T-helper 2 cell treated with Interferon-gamma antibody and Interleukin-4, amounts not matched to agents 5 μg/mL and 100 μg/mL, for 36 hours (primary cell): Measurements from ENCODE around the gene PPP1R7.

Experiments
- DNase-seq: peaks from one replicate; pipeline ENCODE4 v3.0.0; 2021; ENCODE audit warnings: low spot score
- H3K27ac Mint-ChIP-seq: one replicate; pipeline ENCODE4 v1.8.0; 2021; ENCODE audit warnings: mild to moderate bottlenecking, mixed read lengths
- H3K27me3 Mint-ChIP-seq: one replicate; pipeline ENCODE4 v1.8.0; 2021; ENCODE audit warnings: low read depth, mixed read lengths
- H3K36me3 Mint-ChIP-seq: one replicate; pipeline ENCODE4 v1.8.0; 2021; ENCODE audit warnings: low read depth, mixed read lengths
- H3K4me1 Mint-ChIP-seq: one replicate; pipeline ENCODE4 v1.8.0; 2021; ENCODE audit warnings: low read depth, mixed read lengths
- H3K4me3 Mint-ChIP-seq: one replicate; pipeline ENCODE4 v1.8.0; 2022; ENCODE audit warnings: mild to moderate bottlenecking, moderate library complexity, mixed read lengths
- H3K9me3 Mint-ChIP-seq: one replicate; pipeline ENCODE4 v1.8.0; 2021; ENCODE audit warnings: mixed read lengths

Gene PPP1R7

GRCh38 chr2:241182531-241183133 lies 32.4 kb downstream of the PPP1R7 start:
- DNase-seq: no peak
- no peak overlapping the region for H3K27ac Mint-ChIP-seq
- peaks cover 15% of the 10 kb centered on the region for H3K36me3 Mint-ChIP-seq
- peaks cover 4% of the 10 kb centered on the region for H3K4me1 Mint-ChIP-seq
- H3K9me3 Mint-ChIP-seq: no peaks in the 10 kb centered on the region
- no peak overlapping the region for H3K4me3 Mint-ChIP-seq
- no peaks in the 10 kb centered on the region for H3K27me3 Mint-ChIP-seq

GRCh38 chr2:241183221-241183620 lies 33.0 kb downstream of the PPP1R7 start:
- Mint-ChIP-seq H3K27ac (no peak overlapping the region), H3K9me3 (no peaks in the 10 kb centered on the region), H3K4me3 (no peak overlapping the region), H3K27me3 (no peaks in the 10 kb centered on the region), H3K36me3 (peaks cover 11% of the 10 kb centered on the region), H3K4me1 (peaks cover 4% of the 10 kb centered on the region)
- DNase-seq: no peak

- Mint-ChIP-seq H3K27me3 (no peaks in the 10 kb centered on the region), H3K4me3 (no peak overlapping the region), H3K9me3 (no peaks in the 10 kb centered on the region), H3K27ac (no peak overlapping the region), H3K36me3 (no peaks in the 10 kb centered on the region), H3K4me1 (no peaks in the 10 kb centered on the region)
- DNase-seq: no peak
Measured at GRCh38 chr2:241184901-241185300, 34.6 kb downstream of the PPP1R7 start.

GRCh38 chr2:241185961-241186360 lies 35.7 kb downstream of the PPP1R7 start:
- no peak overlapping the region for H3K27ac Mint-ChIP-seq
- H3K4me3 Mint-ChIP-seq: no peak overlapping the region
- no peaks in the 10 kb centered on the region for H3K9me3 Mint-ChIP-seq
- no peaks in the 10 kb centered on the region for H3K36me3 Mint-ChIP-seq
- no peaks in the 10 kb centered on the region for H3K27me3 Mint-ChIP-seq
- DNase-seq: no peak
- H3K4me1 Mint-ChIP-seq: no peaks in the 10 kb centered on the region

GRCh38 chr2:241187101-241187917 lies 37.0 kb downstream of the PPP1R7 start:
- H3K27ac Mint-ChIP-seq: no peak overlapping the region

GRCh38 chr2:241187918-241188234 lies 37.6 kb downstream of the PPP1R7 start:
- no peaks in the 10 kb centered on the region for H3K4me1 Mint-ChIP-seq
- H3K36me3 Mint-ChIP-seq: no peaks in the 10 kb centered on the region
- no peaks in the 10 kb centered on the region for H3K9me3 Mint-ChIP-seq
- no peaks in the 10 kb centered on the region for H3K27me3 Mint-ChIP-seq
- DNase-seq: no peak
- no peak overlapping the region for H3K4me3 Mint-ChIP-seq
- H3K27ac Mint-ChIP-seq: no peak overlapping the region

More at GRCh38 chr2:241187101-241187917, 37.0 kb downstream of the PPP1R7 start:
- Mint-ChIP-seq H3K36me3 (no peaks in the 10 kb centered on the region), H3K27me3 (no peaks in the 10 kb centered on the region), H3K4me3 (no peak overlapping the region), H3K9me3 (no peaks in the 10 kb centered on the region), H3K4me1 (no peaks in the 10 kb centered on the region)
- no peak for DNase-seq

- no peak within 1 kb of the TSS for H3K27ac Mint-ChIP-seq
- no peaks in the 10 kb centered on the region for H3K4me1 Mint-ChIP-seq
- no peak within 1 kb of the TSS for H3K4me3 Mint-ChIP-seq
- H3K9me3 Mint-ChIP-seq: no peaks in the 10 kb centered on the region
- DNase-seq: no peak
- no peaks in the 10 kb centered on the region for H3K27me3 Mint-ChIP-seq
- no peaks in the 10 kb centered on the region for H3K36me3 Mint-ChIP-seq
Measured at GRCh38 chr2:241188361-241189092, 38.3 kb downstream of the PPP1R7 start, which contains the start of gene ANO7. Gene ANO7 (plus strand): TSS chr2:241188677. CDS start chr2:241190064, 1,387 bp downstream.

- H3K27me3 Mint-ChIP-seq: no peaks in the 10 kb centered on the region
- no peaks in the 10 kb centered on the region for H3K36me3 Mint-ChIP-seq
- DNase-seq: no peak
- no peaks in the 10 kb centered on the region for H3K4me1 Mint-ChIP-seq
- no peak overlapping the region for H3K27ac Mint-ChIP-seq
- no peak overlapping the region for H3K4me3 Mint-ChIP-seq
- no peaks in the 10 kb centered on the region for H3K9me3 Mint-ChIP-seq
Measured at GRCh38 chr2:241189093-241189855, 39.0 kb downstream of the PPP1R7 start.

GRCh38 chr2:241189856-241190201 lies 39.6 kb downstream of the PPP1R7 start:
- H3K36me3 Mint-ChIP-seq: no peaks in the 10 kb centered on the region
- H3K4me3 Mint-ChIP-seq: no peak overlapping the region
- H3K9me3 Mint-ChIP-seq: no peaks in the 10 kb centered on the region
- H3K4me1 Mint-ChIP-seq: no peaks in the 10 kb centered on the region
- no peak for DNase-seq
- no peaks in the 10 kb centered on the region for H3K27me3 Mint-ChIP-seq
- no peak overlapping the region for H3K27ac Mint-ChIP-seq

GRCh38 chr2:241190291-241190981 lies 40.2 kb downstream of the PPP1R7 start:
- Mint-ChIP-seq H3K4me3 (no peak overlapping the region), H3K4me1 (no peaks in the 10 kb centered on the region), H3K36me3 (no peaks in the 10 kb centered on the region), H3K27me3 (no peaks in the 10 kb centered on the region), H3K9me3 (no peaks in the 10 kb centered on the region), H3K27ac (no peak overlapping the region)
- no peak for DNase-seq

- DNase-seq: no peak
- Mint-ChIP-seq H3K4me1 (no peaks in the 10 kb centered on the region), H3K9me3 (no peaks in the 10 kb centered on the region)
Measured at GRCh38 chr2:241191081-241191480, 40.8 kb downstream of the PPP1R7 start.

GRCh38 chr2:241193271-241193670 lies 43.0 kb downstream of the PPP1R7 start:
- Mint-ChIP-seq H3K36me3 (no peaks in the 10 kb centered on the region), H3K4me1 (no peaks in the 10 kb centered on the region)
- DNase-seq: no peak

More at GRCh38 chr2:241191081-241191480, 40.8 kb downstream of the PPP1R7 start:
- Mint-ChIP-seq H3K36me3 (no peaks in the 10 kb centered on the region), H3K27ac (no peak overlapping the region), H3K27me3 (no peaks in the 10 kb centered on the region), H3K4me3 (no peak overlapping the region)

GRCh38 chr2:241194811-241195210 lies 44.5 kb downstream of the PPP1R7 start:
- no peaks in the 10 kb centered on the region for H3K9me3 Mint-ChIP-seq
- H3K4me1 Mint-ChIP-seq: no peaks in the 10 kb centered on the region
- no peak overlapping the region for H3K4me3 Mint-ChIP-seq
- no peak overlapping the region for H3K27ac Mint-ChIP-seq
- no peak for DNase-seq
- no peaks in the 10 kb centered on the region for H3K27me3 Mint-ChIP-seq
- H3K36me3 Mint-ChIP-seq: no peaks in the 10 kb centered on the region

More at GRCh38 chr2:241193271-241193670, 43.0 kb downstream of the PPP1R7 start:
- H3K27me3 Mint-ChIP-seq: no peaks in the 10 kb centered on the region
- H3K9me3 Mint-ChIP-seq: no peaks in the 10 kb centered on the region
- H3K4me3 Mint-ChIP-seq: no peak overlapping the region
- H3K27ac Mint-ChIP-seq: no peak overlapping the region
